Breast epithelium (tissue), 3 donors: ENCODE results near the gene GULP1.

Experiments used
- POLR2AphosphoS5 ChIP-seq, 3 donors: sonication (generic); formaldehyde crosslinking; IDR thresholded peaks; one replicate each; pipeline ENCODE4 v1.6.1; 2017; ENCODE audit warnings: antibody characterized with exemption in 3 of 3
- TF ChIP-seq, protein P1 (sequence below), 3 donors: fragments of 450-650 bp; IDR thresholded peaks; one replicate each; pipeline ENCODE4 v1.5.1; 2016 to 2017; ENCODE audit warnings: antibody characterized with exemption in 3 of 3, mild to moderate bottlenecking in 3 of 3, moderate library complexity in 3 of 3

DNA sequence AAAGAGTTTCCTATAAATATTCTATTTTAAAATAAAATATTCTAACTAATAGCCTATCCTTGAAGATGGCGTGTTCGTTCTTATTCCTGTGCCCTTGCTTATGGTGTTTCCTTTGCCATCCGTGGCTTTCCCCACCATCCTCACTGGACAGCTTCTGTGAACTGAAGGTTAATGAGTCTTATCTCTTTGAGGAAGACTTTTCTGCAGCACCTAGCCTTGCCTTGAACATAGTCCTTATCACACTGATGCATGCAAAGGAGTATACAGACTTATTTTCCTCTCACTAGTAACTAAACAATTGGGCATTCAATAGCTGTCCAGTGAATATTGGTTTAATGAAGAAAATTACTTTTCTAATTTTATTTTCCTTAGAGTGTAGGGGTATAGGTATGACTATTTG is 88.1 kb downstream of the GULP1 start:
- TF ChIP-seq, protein P1, sequence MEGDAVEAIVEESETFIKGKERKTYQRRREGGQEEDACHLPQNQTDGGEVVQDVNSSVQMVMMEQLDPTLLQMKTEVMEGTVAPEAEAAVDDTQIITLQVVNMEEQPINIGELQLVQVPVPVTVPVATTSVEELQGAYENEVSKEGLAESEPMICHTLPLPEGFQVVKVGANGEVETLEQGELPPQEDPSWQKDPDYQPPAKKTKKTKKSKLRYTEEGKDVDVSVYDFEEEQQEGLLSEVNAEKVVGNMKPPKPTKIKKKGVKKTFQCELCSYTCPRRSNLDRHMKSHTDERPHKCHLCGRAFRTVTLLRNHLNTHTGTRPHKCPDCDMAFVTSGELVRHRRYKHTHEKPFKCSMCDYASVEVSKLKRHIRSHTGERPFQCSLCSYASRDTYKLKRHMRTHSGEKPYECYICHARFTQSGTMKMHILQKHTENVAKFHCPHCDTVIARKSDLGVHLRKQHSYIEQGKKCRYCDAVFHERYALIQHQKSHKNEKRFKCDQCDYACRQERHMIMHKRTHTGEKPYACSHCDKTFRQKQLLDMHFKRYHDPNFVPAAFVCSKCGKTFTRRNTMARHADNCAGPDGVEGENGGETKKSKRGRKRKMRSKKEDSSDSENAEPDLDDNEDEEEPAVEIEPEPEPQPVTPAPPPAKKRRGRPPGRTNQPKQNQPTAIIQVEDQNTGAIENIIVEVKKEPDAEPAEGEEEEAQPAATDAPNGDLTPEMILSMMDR (IDR thresholded peaks at IDR 0.05): no peak
- TF ChIP-seq POLR2AphosphoS5 (IDR thresholded peaks at IDR 0.05): no peak
